HEK293 (cell line): Measurements from ENCODE around the gene SPECC1L.

Experiments used
- KLF9 ChIP-seq: fragments of 450-650 bp; formaldehyde crosslinking; IDR thresholded peaks from 2 replicates; pipeline ENCODE4 v1.5.1; 2016; ENCODE audit warnings: missing biosample characterization, missing genetic modification characterization, low read depth
- MEIS1 ChIP-seq: sonication (generic); formaldehyde crosslinking; IDR thresholded peaks from 2 replicates; pipeline ENCODE4 v1.8.1; 2022; ENCODE audit warnings: missing genetic modification reagents, mild to moderate bottlenecking, borderline replicate concordance
- OSR2 ChIP-seq: fragments of 450-650 bp; formaldehyde crosslinking; IDR thresholded peaks from 2 replicates; pipeline ENCODE4 v1.5.1; 2016; ENCODE audit warnings: missing biosample characterization, missing genetic modification characterization
- WT1 ChIP-seq: fragments of 450-650 bp; formaldehyde crosslinking; IDR thresholded peaks from 2 replicates; pipeline ENCODE4 v1.5.1; 2016; ENCODE audit warnings: missing biosample characterization, missing genetic modification characterization
- YY1 ChIP-seq: fragments of 450-650 bp; formaldehyde crosslinking; IDR thresholded peaks from 2 replicates; pipeline ENCODE4 v1.5.1; 2018; ENCODE audit warnings: missing biosample characterization, missing genetic modification characterization
- ZBTB7A ChIP-seq: fragments of 450-650 bp; formaldehyde crosslinking; IDR thresholded peaks from 2 replicates; pipeline ENCODE4 v1.5.1; 2016; ENCODE audit warnings: low read depth, missing biosample characterization, missing genetic modification characterization
- ZNF555 ChIP-seq: fragments of 450-650 bp; formaldehyde crosslinking; conservative IDR thresholded peaks from 2 replicates; pipeline ENCODE4 v1.5.1; 2017; ENCODE audit warnings: missing biosample characterization, mild to moderate bottlenecking, missing genetic modification characterization, inconsistent platforms
- ZNF558 ChIP-seq: fragments of 450-650 bp; formaldehyde crosslinking; IDR thresholded peaks from 2 replicates; pipeline ENCODE4 v1.5.1; 2016; ENCODE audit warnings: missing biosample characterization, missing genetic modification characterization
- ZSCAN30 ChIP-seq: fragments of 450-650 bp; IDR thresholded peaks from 2 replicates; pipeline ENCODE4 v1.5.1; 2018; ENCODE audit warnings: missing biosample characterization, mild to moderate bottlenecking, missing genetic modification characterization, moderate library complexity
- ZSCAN5A ChIP-seq: fragments of 450-650 bp; formaldehyde crosslinking; IDR thresholded peaks from 2 replicates; pipeline ENCODE4 v1.5.1; 2016; ENCODE audit warnings: missing biosample characterization, missing genetic modification characterization
- TF ChIP-seq, protein P1 (sequence below): fragments of 450-650 bp; formaldehyde crosslinking; IDR thresholded peaks from 2 replicates; pipeline ENCODE4; 2016; ENCODE audit warnings: missing biosample characterization, missing genetic modification characterization
- TF ChIP-seq, protein P2 (sequence below): fragments of 450-650 bp; formaldehyde crosslinking; IDR thresholded peaks from 2 replicates; pipeline ENCODE4 v1.5.1; 2016; ENCODE audit warnings: missing biosample characterization, missing genetic modification characterization
- TF ChIP-seq, protein P3 (sequence below): fragments of 450-650 bp; formaldehyde crosslinking; IDR thresholded peaks from 2 replicates; pipeline ENCODE4 v1.5.1; 2016; ENCODE audit warnings: missing biosample characterization, missing genetic modification characterization

- TF ChIP-seq, protein P1, sequence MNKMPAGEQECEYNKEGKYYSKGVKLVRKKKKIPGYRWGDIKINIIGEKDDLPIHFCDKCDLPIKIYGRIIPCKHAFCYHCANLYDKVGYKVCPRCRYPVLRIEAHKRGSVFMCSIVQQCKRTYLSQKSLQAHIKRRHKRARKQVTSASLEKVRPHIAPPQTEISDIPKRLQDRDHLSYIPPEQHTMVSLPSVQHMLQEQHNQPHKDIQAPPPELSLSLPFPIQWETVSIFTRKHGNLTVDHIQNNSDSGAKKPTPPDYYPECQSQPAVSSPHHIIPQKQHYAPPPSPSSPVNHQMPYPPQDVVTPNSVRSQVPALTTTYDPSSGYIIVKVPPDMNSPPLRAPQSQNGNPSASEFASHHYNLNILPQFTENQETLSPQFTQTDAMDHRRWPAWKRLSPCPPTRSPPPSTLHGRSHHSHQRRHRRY = no peak
- TF ChIP-seq ZSCAN5A (no peak), YY1 (tag by site-specific recombination) (no peak), ZSCAN30 (no peak), WT1 (tag by site-specific recombination) (no peak), KLF9 (no peak), ZNF558 (tag by site-specific recombination) (no peak), MEIS1 (no peak), ZNF555 (no peak), ZBTB7A (tag by site-specific recombination) (no peak), OSR2 (tag by site-specific recombination) (no peak)
- TF ChIP-seq, protein P2, sequence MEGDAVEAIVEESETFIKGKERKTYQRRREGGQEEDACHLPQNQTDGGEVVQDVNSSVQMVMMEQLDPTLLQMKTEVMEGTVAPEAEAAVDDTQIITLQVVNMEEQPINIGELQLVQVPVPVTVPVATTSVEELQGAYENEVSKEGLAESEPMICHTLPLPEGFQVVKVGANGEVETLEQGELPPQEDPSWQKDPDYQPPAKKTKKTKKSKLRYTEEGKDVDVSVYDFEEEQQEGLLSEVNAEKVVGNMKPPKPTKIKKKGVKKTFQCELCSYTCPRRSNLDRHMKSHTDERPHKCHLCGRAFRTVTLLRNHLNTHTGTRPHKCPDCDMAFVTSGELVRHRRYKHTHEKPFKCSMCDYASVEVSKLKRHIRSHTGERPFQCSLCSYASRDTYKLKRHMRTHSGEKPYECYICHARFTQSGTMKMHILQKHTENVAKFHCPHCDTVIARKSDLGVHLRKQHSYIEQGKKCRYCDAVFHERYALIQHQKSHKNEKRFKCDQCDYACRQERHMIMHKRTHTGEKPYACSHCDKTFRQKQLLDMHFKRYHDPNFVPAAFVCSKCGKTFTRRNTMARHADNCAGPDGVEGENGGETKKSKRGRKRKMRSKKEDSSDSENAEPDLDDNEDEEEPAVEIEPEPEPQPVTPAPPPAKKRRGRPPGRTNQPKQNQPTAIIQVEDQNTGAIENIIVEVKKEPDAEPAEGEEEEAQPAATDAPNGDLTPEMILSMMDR (tag by site-specific recombination) = no peak
- TF ChIP-seq, protein P3, sequence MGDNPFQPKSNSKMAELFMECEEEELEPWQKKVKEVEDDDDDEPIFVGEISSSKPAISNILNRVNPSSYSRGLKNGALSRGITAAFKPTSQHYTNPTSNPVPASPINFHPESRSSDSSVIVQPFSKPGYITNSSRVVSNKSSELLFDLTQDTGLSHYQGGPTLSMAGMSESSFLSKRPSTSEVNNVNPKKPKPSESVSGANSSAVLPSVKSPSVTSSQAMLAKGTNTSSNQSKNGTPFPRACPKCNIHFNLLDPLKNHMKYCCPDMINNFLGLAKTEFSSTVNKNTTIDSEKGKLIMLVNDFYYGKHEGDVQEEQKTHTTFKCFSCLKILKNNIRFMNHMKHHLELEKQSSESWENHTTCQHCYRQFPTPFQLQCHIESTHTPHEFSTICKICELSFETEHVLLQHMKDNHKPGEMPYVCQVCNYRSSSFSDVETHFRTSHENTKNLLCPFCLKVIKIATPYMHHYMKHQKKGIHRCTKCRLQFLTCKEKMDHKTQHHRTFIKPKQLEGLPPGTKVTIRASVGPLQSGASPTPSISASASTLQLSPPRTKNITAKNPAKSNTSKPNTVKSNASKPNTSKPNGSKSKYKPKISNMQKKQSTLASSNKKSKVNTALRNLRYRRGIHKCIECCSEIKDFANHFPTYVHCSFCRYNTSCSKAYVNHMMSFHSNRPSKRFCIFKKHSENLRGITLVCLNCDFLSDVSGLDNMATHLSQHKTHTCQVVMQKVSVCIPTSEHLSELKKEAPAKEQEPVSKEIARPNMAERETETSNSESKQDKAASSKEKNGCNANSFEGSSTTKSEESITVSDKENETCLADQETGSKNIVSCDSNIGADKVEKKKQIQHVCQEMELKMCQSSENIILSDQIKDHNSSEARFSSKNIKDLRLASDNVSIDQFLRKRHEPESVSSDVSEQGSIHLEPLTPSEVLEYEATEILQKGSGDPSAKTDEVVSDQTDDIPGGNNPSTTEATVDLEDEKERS (tag by site-specific recombination) = no peak
Observed at GRCh38 chr22:24361976-24362646, 91.5 kb downstream of the SPECC1L start.
